Peyer's patch (tissue), 4 donors: ENCODE data around the gene WDR46.

ENCODE experiments used
- CTCF ChIP-seq, 6 experiments: fragments of 450-650 bp in 4 of 6; fragments of 200-600 bp in 2 of 6; sonication (generic) in 1 of 6; IDR thresholded peaks; one replicate each; pipeline ENCODE4 v1.5.1; 2017 to 2019; ENCODE audit warnings: antibody characterized with exemption in 6 of 6, mild to moderate bottlenecking in 3 of 6, moderate library complexity in 1 of 6
- POLR2A ChIP-seq, 2 donors: fragments of 450-650 bp; IDR thresholded peaks; one replicate each; pipeline ENCODE4 v1.5.1; 2017; ENCODE audit warnings: antibody characterized with exemption in 2 of 2, mild to moderate bottlenecking in 2 of 2, moderate library complexity in 2 of 2

GRCh38 chr6:33313709-33314514 lies 24.9 kb upstream of the WDR46 start, which contains the start of gene TAPBP:
- TF ChIP-seq CTCF (IDR thresholded peaks at IDR 0.05) (no peak), POLR2A (IDR thresholded peaks at IDR 0.05) (peak; percentile 32 to 60)
